NCI-H1417 treated with DMSO at 0.1 percent for 48 hours (cell line): ENCODE results near the gene SND1.

Experiments
- DNase-seq: peaks from one replicate; lab custom pipeline; 2025; lab: John Stamatoyannopoulos, UW

SND1 gene

GRCh38 chr7:127967281-127967680 lies 315.3 kb downstream of the SND1 start:
- no peak for DNase-seq

GRCh38 chr7:127968547-127968946 lies 316.6 kb downstream of the SND1 start:
- no peak for DNase-seq

- no peak for DNase-seq
These were observed 321.8 kb downstream of the SND1 start for GRCh38 chr7:127973832-127974231.

- DNase-seq = no peak
These were observed 322.5 kb downstream of the SND1 start for GRCh38 chr7:127974446-127975035.

GRCh38 chr7:127976056-127976737 lies 324.2 kb downstream of the SND1 start:
- DNase-seq = no peak

GRCh38 chr7:127976738-127977120 lies 324.7 kb downstream of the SND1 start:
- no peak for DNase-seq

GRCh38 chr7:127978421-127978820 lies 326.4 kb downstream of the SND1 start:
- DNase-seq = no peak

GRCh38 chr7:127979113-127979727 lies 327.2 kb downstream of the SND1 start:
- no peak for DNase-seq

GRCh38 chr7:127979728-127980126 lies 327.7 kb downstream of the SND1 start:
- DNase-seq = no peak

GRCh38 chr7:127980901-127981300 lies 328.9 kb downstream of the SND1 start:
- no peak for DNase-seq

GRCh38 chr7:127981965-127982364 lies 330.0 kb downstream of the SND1 start:
- DNase-seq = no peak

GRCh38 chr7:127983804-127984332 lies 331.9 kb downstream of the SND1 start:
- DNase-seq = no peak

GRCh38 chr7:127986581-127987521 lies 334.9 kb downstream of the SND1 start:
- no peak for DNase-seq

- DNase-seq = no peak
These were observed 336.8 kb downstream of the SND1 start for GRCh38 chr7:127988751-127989150.

GRCh38 chr7:127993317-127993716 lies 341.3 kb downstream of the SND1 start:
- no peak for DNase-seq

- DNase-seq = no peak
These were observed 342.0 kb downstream of the SND1 start for GRCh38 chr7:127993987-127994386.

- no peak for DNase-seq
These were observed 343.3 kb downstream of the SND1 start for GRCh38 chr7:127995156-127995880.

GRCh38 chr7:127995881-127996215 lies 343.9 kb downstream of the SND1 start:
- DNase-seq = no peak

- DNase-seq = no peak
These were observed 344.5 kb downstream of the SND1 start for GRCh38 chr7:127996253-127997071.

GRCh38 chr7:127997226-127997922 lies 345.4 kb downstream of the SND1 start:
- DNase-seq = no peak
